HG02588 (cell line): ENCODE measurements around the gene AP1M1.

Source experiments
- ATAC-seq: cut with Tn5 transposase; IDR thresholded peaks from one replicate; pipeline ENCODE4 v1.9.1; 2021; ENCODE audit warnings: mild to moderate bottlenecking, moderate library complexity; ENCODE audit not compliant: unreplicated experiment

The AP1M1 gene

GRCh38 chr19:16293118-16294091 is 95.7 kb downstream of the AP1M1 start:
- no peak for ATAC-seq

- no peak for ATAC-seq
Measured at GRCh38 chr19:16295057-16295456, 97.3 kb downstream of the AP1M1 start.
